NCI-H82 (cell line): ENCODE results near the gene PLEKHH2.

ENCODE experiments used
- DNase-seq: peaks from one replicate; lab custom pipeline; 2025; lab: John Stamatoyannopoulos, UW

Gene PLEKHH2

GRCh38 chr2:43762286-43762685 is 125.2 kb downstream of the PLEKHH2 start:
- DNase-seq = no peak

GRCh38 chr2:43763091-43763490 is 126.0 kb downstream of the PLEKHH2 start:
- DNase-seq = no peak

GRCh38 chr2:43764086-43764705 is 127.1 kb downstream of the PLEKHH2 start:
- DNase-seq = no peak

GRCh38 chr2:43766006-43766405 is 128.9 kb downstream of the PLEKHH2 start:
- DNase-seq = no peak

- peak; percentile 94 for DNase-seq
These were observed 137.0 kb downstream of the PLEKHH2 start, which contains the start of gene DYNC2LI1 for GRCh38 chr2:43773876-43774613. Gene DYNC2LI1, plus strand, starts transcription at chr2:43774039. Its CDS starts 100 bp downstream, at chr2:43774139.

GRCh38 chr2:43774617-43775016 is 137.6 kb downstream of the PLEKHH2 start:
- no peak for DNase-seq

- DNase-seq = no peak
These were observed 139.3 kb downstream of the PLEKHH2 start for GRCh38 chr2:43776324-43776723.

- no peak for DNase-seq
These were observed 140.4 kb downstream of the PLEKHH2 start for GRCh38 chr2:43777306-43777926.

- DNase-seq = no peak
These were observed 141.2 kb downstream of the PLEKHH2 start for GRCh38 chr2:43778233-43778632.

GRCh38 chr2:43787895-43788294 is 150.8 kb downstream of the PLEKHH2 start:
- DNase-seq = no peak

- DNase-seq = no peak
These were observed 151.6 kb downstream of the PLEKHH2 start for GRCh38 chr2:43788646-43789045.

- no peak for DNase-seq
These were observed 153.1 kb downstream of the PLEKHH2 start for GRCh38 chr2:43790147-43790546.

- DNase-seq = no peak
These were observed 154.1 kb downstream of the PLEKHH2 start for GRCh38 chr2:43791035-43791765.

GRCh38 chr2:43792653-43793052 is 155.6 kb downstream of the PLEKHH2 start:
- DNase-seq = no peak

- DNase-seq = no peak
These were observed 157.9 kb downstream of the PLEKHH2 start for GRCh38 chr2:43794956-43795355.

- no peak for DNase-seq
These were observed 159.1 kb downstream of the PLEKHH2 start for GRCh38 chr2:43796206-43796605.

- peak; percentile 25 for DNase-seq
These were observed 161.2 kb downstream of the PLEKHH2 start for GRCh38 chr2:43798300-43798699.

- DNase-seq = no peak
These were observed 163.8 kb downstream of the PLEKHH2 start for GRCh38 chr2:43800894-43801293.

- DNase-seq = no peak
These were observed 165.1 kb downstream of the PLEKHH2 start for GRCh38 chr2:43802135-43802534.

GRCh38 chr2:43803113-43803512 is 166.1 kb downstream of the PLEKHH2 start:
- no peak for DNase-seq

- DNase-seq = no peak
These were observed 169.6 kb downstream of the PLEKHH2 start for GRCh38 chr2:43806719-43807031.

GRCh38 chr2:43810452-43810851 is 173.4 kb downstream of the PLEKHH2 start:
- peak; percentile 7 for DNase-seq

- DNase-seq = no peak
These were observed 173.8 kb downstream of the PLEKHH2 start for GRCh38 chr2:43810888-43811287.
